Activated CD4-positive, CD25-positive, alpha-beta regulatory T cell treated with anti-CD3 and anti-CD28 coated beads, Interleukin-2, amount 50 U/mL, for 72 hours (primary cell): Measurements from ENCODE around the gene PLEKHB2.
"Not testable (repeated sequence)": the region's sequence is repeated elsewhere in the genome, so short reads cannot be mapped to it uniquely, and the experiment has no call there.

Source experiments
- DNase-seq: peaks from one replicate; pipeline ENCODE4 v3.0.0; 2021

Gene PLEKHB2, protein sequence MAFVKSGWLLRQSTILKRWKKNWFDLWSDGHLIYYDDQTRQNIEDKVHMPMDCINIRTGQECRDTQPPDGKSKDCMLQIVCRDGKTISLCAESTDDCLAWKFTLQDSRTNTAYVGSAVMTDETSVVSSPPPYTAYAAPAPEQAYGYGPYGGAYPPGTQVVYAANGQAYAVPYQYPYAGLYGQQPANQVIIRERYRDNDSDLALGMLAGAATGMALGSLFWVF

DNA sequence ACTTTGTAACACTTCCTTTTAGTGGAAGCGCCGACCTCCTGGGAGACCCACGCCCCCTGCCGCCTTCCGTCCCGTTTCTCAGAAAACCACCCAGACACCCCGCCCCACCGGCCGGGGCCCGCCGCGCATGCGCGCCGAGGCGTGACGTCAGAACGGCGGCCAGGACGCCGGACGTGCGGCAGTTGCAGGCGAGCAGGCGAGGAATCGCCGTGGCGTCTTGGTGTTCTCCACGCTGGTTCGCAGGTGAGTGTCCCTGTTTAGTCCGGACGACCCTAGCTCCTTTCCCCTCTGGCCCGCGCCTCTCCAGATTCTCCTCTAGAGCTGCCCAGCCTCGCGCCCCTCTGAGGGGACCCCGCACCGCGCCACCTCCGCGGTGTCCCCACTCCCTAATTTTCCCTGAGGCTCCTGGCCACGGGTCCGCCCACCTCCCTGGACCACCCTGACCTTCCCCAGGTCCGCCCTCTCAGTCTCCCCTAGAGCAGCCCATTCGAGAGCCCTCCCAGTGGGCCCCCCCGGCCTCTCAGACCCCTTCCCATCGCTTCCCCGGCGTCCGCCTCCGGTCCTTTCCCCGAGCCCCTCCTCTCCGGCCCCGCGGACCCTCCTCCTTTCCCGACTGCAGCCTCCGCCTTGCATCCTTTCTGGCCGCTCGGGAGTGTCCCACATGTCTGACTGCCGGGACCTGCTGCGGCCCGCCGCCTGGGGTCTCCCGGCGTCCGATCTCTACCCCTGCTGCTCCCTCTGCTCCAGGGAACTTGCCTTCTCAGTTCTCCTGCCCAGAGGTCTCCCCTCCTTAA, at the start of gene PLEKHB2:
TSS of gene PLEKHB2 (plus strand) at position 181 of the 794 bp plus-strand sequence. CDS start 15,606 bp downstream, outside the sequence.
- DNase-seq = peak; percentile 96

DNA sequence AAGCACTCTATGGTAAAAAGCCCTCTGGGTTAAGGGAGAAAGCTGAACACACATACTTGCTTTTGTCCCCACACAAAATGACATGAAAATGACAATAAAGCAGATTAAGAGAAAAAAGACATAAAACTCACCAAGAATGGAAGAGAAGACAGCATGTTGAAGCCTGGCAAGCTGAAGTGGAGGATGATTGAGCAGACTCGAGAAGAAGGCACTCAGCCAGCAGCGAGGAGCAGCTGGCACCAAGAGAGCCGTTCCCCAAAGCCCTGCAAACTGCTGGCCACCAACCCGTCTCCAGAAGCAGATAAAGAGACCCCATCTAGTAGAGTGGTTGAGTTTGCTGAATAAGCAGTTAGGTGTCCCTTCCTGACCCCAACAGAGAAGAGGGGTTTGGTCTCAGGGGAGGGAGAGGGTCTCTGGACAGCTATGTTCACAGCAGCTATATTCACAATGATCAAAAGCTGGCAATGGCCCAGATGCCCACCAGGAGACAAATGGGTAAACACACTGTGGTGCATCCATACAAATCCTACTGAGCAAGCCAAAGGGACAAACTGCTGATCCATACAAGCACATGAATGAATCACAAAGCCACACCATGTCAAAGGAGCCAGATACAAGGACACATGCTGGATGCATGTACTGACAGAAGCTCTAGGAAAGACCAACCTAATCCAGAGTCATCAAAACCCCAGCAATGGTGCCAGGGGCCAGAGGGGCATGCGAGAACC, 48.8 kb upstream of the PLEKHB2 start:
- no peak for DNase-seq

DNA sequence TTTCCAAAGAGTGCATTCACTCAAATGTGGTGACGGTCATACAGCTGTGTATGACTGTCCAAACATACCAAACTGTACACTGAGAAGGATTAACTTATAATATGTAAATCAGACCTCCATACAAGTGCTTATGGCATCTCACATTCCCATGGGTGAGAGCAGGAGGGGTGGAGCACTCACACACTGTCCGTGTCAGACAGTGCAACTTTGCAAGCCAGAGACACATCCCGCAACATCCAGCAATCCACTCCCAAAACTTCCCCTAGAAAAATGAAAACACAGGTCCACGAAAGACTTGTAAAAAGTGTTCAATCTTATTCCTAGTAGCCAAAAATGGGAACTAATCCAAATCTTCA, 48.2 kb upstream of the PLEKHB2 start:
- no peak for DNase-seq

DNA sequence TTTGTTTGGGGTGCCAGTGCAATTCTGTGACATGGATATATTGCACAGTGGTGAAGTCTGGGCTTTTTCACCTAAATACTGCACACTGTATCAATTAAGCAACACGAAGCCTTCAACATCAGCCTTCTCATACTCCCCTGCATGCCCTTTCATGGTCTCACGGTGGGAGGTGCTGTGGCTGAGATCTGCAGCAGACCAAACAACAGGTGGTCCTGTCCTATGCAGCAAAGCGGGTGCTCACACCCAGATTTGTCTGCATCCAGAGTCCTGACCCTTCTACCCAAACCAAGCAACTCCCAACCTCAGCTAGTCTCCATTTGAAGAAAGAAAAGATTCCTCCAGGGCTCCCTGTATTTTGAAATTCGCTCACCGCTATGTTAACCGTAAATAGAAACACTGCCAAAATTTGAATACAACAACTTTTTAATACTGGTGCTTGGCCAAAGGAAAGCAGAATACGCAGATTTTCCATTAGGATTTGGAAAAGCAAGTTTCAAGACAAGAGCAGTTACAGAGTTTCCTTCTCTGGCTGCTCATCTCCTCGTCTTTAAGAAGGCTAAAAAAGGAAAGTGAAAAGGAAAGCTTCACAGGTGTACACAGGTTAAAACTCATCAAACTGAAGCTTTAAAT, 46.8 kb upstream of the PLEKHB2 start:
- no peak for DNase-seq

DNA sequence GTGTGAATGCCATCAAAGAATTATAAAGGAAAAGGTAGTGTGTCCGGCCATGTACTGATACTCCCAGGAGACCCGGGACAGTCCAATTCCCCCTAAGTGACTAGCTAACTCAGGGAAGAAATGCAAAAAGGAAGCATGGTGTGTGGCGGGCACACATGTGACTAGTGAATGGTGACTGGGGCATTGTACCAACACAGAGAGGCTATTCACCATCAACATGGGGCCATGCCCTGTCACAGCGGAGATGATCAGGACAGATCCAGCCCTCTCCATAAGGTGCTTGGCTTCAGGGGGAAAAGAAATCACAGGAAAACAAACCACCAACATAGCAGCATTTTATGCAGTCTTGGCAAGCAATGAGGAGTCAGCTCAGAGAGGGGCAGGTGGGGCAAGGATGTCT, 46.2 kb upstream of the PLEKHB2 start:
- DNase-seq = no peak

DNA sequence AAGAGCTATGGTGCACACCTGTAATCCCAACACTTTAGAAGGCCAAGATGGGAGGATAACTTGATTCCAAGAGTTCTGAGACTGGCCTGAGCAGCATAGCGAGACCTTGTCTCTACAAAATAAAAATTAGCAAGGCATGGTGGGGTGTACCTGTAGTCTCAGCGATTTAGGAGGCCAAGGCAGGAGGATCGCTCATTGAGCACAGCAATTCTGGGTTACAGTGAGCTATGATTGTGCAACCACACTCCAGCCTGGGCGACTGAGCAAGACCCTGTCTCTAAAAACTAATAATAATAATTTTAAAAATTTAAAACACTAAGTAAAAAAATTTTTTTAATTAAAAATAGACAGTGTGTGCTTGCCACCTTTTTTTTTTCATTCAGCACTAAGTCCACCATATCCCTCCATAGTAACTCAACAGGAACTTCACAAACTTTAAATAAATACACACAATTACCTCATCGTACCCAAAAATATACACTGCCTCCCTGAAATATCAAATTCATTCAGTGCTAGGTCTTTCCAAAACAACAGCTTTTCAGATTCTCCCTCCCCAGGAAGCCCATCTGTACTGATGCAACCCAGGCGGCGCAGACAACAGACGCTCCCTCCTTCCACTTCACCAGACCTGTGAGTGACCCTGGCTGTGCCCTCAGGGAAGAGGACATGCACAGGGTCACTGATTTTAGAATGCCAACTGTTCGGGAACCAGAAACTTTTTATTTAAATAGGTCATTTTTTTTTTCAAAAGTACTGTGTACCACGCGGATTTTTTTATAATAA, 41.4 kb upstream of the PLEKHB2 start:
- no peak for DNase-seq

DNA sequence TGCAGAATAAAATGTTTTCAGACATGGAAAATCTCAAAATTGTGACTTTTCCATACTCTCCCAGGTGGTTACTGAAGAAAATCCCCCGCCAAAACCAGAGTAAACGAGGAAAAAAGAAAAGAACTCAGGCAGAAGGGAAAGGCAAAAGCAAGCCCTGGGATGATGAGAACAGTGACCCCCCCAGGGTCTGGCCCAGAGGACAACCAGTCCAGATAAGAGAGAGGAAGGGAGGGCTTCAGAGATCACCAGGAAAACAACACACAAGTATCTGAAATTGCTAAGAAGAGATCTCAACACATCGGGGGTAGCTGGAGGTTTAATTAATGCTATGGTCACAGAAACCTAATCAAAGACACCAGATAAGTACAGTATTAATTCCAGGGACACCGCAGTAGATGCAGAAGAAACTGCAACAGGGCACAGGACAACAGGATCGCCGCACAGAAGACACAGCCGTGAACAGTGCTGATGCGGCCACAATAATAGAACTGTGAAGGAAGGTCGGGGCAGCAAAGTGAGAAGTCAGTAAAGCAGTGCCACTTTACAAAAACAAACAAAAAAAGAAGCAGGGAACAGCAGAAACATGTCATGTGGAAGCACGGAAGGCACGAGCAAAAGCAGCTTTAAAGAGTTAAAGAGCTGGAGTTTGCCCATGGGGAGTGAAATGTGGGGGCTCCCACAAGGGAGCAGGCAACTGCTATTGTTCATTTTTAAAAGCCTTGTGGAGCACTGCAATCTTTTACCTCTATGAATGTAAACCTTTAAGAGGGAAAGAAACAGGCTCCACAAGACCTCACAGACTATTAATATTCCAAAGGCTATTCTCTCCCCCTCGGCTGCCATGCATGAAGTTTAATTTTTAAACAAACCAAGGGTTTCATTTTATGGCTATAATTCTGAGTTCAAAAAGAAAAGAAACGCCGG, 40.3 kb upstream of the PLEKHB2 start:
- DNase-seq = no peak

DNA sequence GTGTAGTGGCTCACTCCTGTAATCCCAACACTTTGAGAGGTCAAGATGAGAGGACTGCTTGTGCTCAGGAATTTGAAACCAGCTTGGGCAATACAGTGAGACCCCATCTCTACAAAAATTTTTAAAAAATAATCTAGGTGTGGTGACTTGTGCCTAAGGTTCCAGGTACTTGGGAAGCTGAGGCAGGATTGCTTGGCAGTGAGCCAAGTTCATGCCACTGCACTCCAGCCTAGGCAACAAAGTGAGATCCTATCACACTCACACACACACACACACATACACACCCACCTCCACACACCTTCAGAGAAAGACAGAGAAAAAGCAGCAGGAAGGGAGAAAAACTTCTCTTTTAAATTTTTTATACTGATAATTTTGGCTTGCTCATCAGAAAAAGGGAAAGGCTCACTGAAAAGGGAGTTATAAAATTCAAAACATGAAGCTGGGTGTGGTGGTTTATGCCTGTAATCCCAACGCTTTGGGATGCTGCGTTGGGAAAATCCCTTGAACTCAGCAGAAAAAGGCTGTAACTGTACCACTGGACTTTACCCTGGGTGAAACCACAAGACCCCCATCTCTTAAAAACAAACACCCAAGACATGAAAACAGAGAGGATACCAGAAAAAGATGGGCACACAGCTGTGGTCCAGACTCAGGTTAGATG, 37.5 kb upstream of the PLEKHB2 start:
- no peak for DNase-seq

DNA sequence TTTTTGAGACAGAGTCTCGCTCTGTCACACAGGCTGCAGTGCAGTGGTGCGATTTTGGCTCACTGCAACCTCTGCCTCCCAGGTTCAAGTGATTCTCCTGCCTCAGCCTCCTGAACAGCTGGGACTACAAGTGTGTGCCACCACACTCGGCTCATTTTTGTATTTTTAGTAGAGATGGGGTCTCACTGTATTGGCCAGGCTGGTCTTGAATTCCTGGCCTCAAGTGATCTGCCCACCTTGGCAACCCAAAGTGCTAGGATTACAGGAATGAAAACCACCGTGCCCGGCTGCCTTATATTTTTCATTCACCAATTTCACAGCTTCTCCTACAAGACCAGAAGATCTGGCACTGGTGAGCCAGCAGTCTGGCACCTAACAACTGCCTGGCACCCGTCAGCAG, 37.0 kb upstream of the PLEKHB2 start:
- not testable (repeated sequence) for DNase-seq

DNA sequence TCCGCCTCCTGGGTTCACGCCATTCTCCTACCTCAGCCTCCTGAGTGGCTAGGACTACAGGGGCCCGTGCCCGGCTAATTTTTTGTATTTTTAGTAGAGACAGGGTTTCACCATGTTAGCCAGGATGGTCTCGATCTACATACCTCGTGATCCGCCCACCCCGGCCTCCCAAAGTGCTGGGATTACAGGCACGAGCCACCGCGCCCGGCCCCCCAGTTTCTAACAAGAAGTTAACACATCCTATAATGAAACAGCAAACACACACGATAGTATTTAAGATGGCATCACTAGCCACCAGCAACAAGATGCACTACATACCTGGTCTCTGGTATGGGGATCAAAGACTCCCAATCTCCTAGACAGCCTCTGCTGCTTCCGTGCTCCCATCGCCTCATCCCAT, 29.6 kb upstream of the PLEKHB2 start:
- DNase-seq = not testable (repeated sequence)

DNA sequence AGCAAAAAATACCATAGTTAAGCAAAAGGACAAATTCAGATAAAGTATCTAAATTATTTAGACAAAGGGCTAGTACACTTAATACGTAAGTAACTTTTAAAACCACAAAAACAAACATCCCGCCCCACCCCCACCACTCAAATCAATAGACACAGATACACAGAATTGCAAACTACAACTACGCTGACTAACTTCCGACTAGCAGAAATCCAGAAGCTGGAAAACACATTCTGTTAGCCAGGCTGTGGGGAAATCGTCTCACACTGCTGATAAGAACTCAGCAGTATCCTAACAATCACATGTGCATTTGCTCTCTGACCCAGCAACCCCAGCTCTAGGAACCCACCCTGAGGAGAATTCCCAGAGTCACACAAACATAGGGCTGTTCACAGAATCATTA, 28.4 kb upstream of the PLEKHB2 start:
- no peak for DNase-seq

DNA sequence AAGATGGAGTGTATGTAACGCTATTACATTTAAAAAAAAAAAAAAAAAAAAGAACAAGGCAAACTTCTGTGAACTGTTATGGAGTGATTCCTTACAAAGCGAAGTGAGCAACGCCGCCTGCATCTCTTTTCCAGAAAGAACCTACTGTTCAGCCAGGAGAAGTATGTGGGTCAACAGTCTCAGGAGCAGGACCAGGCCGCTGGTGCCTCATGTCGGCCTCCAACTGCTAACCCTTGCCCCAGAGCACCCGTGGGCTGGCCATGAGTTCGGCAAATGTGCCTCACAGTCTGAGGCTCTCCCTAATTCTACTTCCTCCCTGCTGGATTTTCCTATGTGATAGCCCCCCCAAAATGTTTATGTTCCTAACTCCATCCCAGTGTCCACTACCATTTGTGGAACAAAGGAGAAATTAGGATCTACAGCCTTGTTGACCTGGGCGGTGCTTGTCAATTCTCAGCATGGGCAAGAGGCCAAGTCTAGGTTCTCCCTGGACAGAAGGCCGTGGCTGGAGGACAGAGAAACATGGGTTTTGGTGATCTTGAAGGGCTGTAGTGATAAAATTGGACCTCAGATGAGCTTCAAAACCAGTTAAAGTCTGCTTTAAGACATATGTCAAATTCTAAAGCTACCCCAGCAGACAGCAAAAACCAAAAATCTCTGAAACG, 27.8 kb upstream of the PLEKHB2 start:
- DNase-seq = no peak

DNA sequence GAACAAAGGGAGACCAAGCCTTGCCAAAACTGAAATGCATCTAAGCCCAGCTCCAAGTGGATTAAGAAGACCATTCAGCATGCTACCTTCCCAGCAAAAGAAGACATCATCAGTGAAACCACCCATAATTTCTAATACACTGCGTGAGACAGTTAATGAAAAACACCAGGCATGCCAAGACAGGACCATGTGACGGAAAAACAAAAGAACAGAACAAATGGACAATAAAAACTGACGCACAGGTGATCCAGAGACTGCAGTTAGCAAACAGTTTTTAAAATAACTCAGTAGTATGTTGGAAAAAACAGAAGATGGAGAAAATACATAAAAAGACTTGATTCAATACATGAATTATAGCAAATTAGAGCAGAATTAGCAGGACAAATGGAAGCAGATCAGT, 27.2 kb upstream of the PLEKHB2 start:
- no peak for DNase-seq

DNA sequence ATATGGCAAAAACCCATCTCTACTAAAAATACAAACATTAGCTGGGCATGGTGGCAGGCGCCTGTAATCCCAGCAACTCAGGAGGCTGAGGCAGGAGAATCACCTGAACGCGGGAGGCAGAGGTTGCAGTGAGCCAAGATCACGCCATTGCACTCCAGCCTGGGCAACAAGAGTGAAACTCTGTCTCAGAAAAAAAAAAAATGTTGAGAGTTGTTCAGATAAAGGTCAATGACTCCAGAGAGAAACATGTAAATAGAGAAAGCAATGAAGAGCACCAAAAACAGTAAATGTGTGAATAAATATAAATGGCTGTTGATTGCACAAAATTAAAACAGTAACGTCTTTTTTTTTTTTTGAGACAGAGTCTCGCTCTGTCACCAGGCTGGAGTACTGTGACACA, 25.2 kb upstream of the PLEKHB2 start:
- not testable (repeated sequence) for DNase-seq

DNA sequence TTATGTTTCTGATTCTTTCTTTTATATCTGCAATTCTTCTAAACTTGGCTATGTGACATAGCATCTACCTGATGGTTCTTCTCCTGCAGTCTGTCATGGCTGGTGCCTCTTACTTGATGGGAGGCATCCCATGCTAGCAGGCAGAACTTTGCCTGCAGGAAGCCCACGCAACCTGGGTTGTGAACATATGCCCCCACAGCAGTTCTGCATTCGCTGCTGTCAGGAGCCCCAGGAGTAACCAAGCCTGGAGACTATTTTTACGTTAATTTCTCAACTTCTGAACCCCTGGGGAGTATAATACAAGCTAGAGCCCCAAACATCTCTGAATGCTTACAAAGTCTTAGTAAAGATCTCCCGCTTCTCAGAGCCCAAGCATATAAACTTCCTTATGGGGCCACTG, 23.9 kb upstream of the PLEKHB2 start:
- no peak for DNase-seq

DNA sequence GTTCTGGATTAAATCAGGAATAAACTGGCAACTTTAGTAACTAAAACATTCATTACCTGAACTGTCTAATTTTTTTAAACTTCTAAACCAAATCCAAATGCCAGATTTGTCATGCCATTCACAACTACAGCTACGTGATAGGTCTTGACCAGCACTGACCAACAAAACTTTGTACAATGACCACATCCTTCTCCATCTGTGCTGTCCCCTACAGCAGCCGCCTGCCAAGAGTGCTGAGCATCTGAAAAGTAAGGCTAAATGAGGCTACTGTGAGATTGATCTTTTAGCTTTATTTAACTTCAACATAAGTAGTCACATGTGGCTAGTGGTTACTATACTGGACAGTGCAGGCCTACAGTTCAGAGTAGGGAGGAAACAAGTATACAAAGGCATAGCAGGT, 19.5 kb upstream of the PLEKHB2 start:
- DNase-seq = no peak

DNA sequence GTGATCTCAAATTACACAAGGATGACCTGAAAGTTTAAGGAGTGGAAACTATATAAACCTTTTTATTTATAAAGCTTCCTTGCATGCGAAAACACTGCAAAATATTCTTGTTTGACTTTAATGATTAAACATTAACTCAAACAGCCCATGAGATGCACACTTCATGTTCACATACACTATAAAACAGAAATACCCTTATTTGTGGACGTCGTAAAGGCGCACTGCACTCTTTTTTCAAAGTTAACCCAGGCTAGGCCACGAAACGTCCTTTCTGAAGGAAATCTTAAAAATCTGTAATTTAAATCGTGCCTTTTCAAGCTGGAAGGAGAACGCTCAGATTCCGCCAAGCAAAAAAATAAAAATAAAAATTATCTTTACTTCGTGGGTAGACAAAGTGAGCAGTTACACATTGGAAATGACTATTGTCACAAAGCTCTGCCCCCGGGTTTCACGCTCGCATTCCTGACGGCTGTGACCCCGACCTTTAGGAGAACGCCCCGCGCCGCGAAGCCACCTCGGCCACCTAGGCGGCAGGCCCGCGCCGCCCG, 12.6 kb upstream of the PLEKHB2 start:
- no peak for DNase-seq

DNA sequence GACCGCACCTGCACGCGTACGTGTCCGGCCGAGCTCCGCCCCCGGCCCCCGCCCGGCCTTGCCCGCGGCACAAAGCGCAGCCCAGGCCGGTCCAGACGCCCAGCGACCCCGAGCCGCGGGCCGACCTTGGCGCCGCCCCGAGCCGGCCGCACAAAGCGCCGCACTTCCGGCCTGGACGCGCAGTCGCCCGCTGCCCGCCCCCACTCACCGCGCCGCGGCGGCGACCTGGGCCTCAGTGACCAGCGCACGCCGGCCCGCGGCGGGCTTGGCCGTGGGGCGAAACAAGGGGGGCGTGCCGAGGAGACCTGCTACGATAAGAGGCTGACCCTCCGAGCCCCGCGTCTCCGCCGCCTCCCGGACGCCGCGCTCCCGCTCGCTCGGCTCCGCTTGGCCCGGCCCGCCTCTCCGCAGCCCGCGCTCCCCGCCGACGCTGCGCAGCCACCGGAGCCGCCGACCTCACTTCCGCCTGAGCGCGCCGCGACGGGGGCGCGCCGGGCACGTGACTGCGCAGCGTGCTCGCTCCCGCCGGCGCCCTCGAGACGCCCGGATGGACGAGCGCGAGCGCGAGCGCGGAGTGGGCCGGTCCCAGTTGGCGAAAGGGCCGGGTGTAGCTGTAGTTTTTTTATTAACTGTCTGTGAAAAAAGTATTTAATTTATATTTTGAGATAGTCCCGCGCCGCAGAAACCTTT, 12.0 kb upstream of the PLEKHB2 start, which contains the start of gene FAM168B:
TSS of gene FAM168B (minus strand) at position 455 of the 690 bp plus-strand sequence. CDS start 10,814 bp downstream, outside the sequence.
- DNase-seq = peak; percentile 92
